A673 (cell line): ENCODE data around the gene SLC7A6. TPM values are rescaled to one million over a fixed set of nuclear protein-coding genes. Genes with fewer than 3 reads are reported as not detected.

Experiments used
- BruUV-seq: library from RNA; stranded (reverse); fragments of 400-500 nt; replicated peaks from 2 replicates; lab custom pipeline; 2021; lab: Mats Ljungman, UMichigan
- CTCF ChIA-PET: fragments of 300-600 bp; sonication (Branson Sonifier 250); formaldehyde crosslinking; loops from one replicate; lab custom pipeline; 2022; ENCODE audit warnings: antibody characterized with exemption; lab: Charles Lee
- POLR2A ChIA-PET: fragments of 300-600 bp; sonication (Branson Sonifier 250); formaldehyde crosslinking; loops from one replicate; lab custom pipeline; 2022; ENCODE audit warnings: antibody characterized with exemption; ENCODE audit not compliant: low non-redundant PET; lab: Charles Lee
- DNase-seq: peaks from one replicate; pipeline ENCODE4 v3.0.0-alpha.2; 2015; ENCODE audit warnings: low spot score
- H3K27ac ChIP-seq: fragments of 200-600 bp; sonication (generic); 2 replicates; pipeline ENCODE4 v1.5.1; 2016; ENCODE audit warnings: mixed run types, low read depth, mild to moderate bottlenecking, mixed read lengths, antibody characterized with exemption, low read length; ENCODE audit not compliant: poor library complexity, severe bottlenecking
- H3K27me3 ChIP-seq: fragments of 200-600 bp; sonication (generic); replicated peaks from 2 replicates; pipeline ENCODE4 v1.6.1; 2017; ENCODE audit warnings: mixed run types, low read depth, mild to moderate bottlenecking, mixed read lengths, antibody characterized with exemption, low read length; ENCODE audit not compliant: insufficient read depth, poor library complexity
- H3K36me3 ChIP-seq: fragments of 200-600 bp; sonication (generic); 2 replicates; pipeline ENCODE4 v1.6.1; 2016; ENCODE audit warnings: mixed run types, mild to moderate bottlenecking, mixed read lengths, antibody characterized with exemption, low read length; ENCODE audit not compliant: insufficient read depth, poor library complexity, severe bottlenecking
- H3K4me1 ChIP-seq: fragments of 200-600 bp; sonication (generic); 2 replicates; pipeline ENCODE4 v1.6.1; 2017; ENCODE audit warnings: mixed run types, mild to moderate bottlenecking, mixed read lengths, antibody characterized with exemption, low read length; ENCODE audit not compliant: insufficient read depth, poor library complexity, severe bottlenecking
- H3K4me3 ChIP-seq: fragments of 200-600 bp; sonication (generic); 2 replicates; pipeline ENCODE4 v1.5.1; 2016; ENCODE audit warnings: low read depth, mixed run types, mild to moderate bottlenecking, mixed read lengths, low read length; ENCODE audit not compliant: poor library complexity, severe bottlenecking
- H3K9me3 ChIP-seq: fragments of 200-600 bp; sonication (generic); 2 replicates; pipeline ENCODE4 v1.6.1; 2016; ENCODE audit warnings: mixed run types, low read depth, mild to moderate bottlenecking, mixed read lengths, antibody characterized with exemption, low read length; ENCODE audit not compliant: poor library complexity, severe bottlenecking
- EZH2 ChIP-seq: fragments of 200-600 bp; sonication (generic); IDR thresholded peaks from 2 replicates; pipeline ENCODE4 v1.6.1; 2017; ENCODE audit warnings: borderline replicate concordance, low read depth, mild to moderate bottlenecking, mixed read lengths, antibody characterized with exemption, low read length; ENCODE audit not compliant: poor library complexity, severe bottlenecking
- intact Hi-C: fragments of 100-400 bp; cut with micrococcal nuclease; formaldehyde crosslinking; loops from one replicate; pipeline ENCODE4 v1.10.0; 2022; ENCODE audit not compliant: unreplicated experiment
- total RNA-seq: library from RNA; stranded (reverse); gene quantifications from 2 replicates; pipeline ENCODE4 v1.2.3, GENCODE V29; 2021
- TF ChIP-seq, protein P1 (sequence below): fragments of 300-800, 200-600 bp; sonication (generic); conservative IDR thresholded peaks from 2 replicates; pipeline ENCODE4 v1.5.1; 2017; ENCODE audit warnings: low read depth, mild to moderate bottlenecking, antibody characterized with exemption, low read length, moderate library complexity, mixed read lengths

Gene SLC7A6
- total RNA-seq, 1 experiment from 2014 or later: 58.7 TPM

DNA sequence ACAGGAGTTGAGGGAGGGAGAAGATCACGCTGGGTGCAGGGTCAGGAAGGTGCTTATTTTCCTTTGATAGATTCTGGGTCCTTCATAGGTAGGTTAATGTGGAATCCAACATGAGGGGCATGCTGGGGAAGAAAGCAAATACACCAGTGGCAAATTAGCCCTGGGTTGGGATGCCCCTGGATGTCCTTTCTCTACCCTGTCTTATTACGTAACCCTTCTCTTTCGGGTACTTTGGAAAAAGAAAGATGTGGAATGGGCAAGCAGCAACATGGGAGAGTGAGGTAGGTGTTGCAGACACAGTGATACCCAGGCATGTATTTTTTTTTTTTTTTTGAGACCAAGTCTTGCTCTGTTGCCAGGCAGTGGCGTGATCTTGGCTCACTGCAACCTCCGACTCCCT lies 9.1 kb downstream of the SLC7A6 start:
- DNase-seq: no peak
- intact Hi-C loops: no loop called here
- Histone ChIP-seq H3K27me3 (no peaks in the 10 kb centered on the region), H3K36me3 (peaks cover 4% of the 10 kb centered on the region), H3K4me3 (no peak overlapping the region), H3K4me1 (no peaks in the 10 kb centered on the region), H3K27ac (no peak overlapping the region), H3K9me3 (no peaks in the 10 kb centered on the region)
- POLR2A ChIA-PET: no interaction called here
- CTCF ChIA-PET: no interaction called here
- no TSS peak for BruUV-seq
- TF ChIP-seq, protein P1, sequence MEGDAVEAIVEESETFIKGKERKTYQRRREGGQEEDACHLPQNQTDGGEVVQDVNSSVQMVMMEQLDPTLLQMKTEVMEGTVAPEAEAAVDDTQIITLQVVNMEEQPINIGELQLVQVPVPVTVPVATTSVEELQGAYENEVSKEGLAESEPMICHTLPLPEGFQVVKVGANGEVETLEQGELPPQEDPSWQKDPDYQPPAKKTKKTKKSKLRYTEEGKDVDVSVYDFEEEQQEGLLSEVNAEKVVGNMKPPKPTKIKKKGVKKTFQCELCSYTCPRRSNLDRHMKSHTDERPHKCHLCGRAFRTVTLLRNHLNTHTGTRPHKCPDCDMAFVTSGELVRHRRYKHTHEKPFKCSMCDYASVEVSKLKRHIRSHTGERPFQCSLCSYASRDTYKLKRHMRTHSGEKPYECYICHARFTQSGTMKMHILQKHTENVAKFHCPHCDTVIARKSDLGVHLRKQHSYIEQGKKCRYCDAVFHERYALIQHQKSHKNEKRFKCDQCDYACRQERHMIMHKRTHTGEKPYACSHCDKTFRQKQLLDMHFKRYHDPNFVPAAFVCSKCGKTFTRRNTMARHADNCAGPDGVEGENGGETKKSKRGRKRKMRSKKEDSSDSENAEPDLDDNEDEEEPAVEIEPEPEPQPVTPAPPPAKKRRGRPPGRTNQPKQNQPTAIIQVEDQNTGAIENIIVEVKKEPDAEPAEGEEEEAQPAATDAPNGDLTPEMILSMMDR: no peak
- TF ChIP-seq EZH2: no peak

DNA sequence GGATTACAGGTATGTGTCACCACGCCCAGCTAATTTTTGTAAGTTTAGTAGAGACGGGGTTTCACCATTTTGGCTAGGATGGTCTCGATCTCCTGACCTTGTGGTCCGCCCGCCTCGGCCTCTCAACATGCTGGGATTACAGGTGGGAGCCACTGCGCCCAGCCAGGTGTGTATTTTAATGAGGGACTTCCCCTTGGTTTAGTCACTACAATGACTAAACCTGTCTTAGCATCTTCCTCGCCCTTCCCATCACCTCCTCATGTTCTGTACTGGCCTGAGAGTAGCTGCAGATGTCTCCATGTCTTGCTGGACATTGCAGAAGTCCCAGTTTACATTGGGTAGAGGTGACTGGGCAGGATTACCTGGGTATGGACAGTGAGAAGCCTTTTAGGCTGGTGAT lies 9.6 kb downstream of the SLC7A6 start:
- H3K9me3 ChIP-seq: no peaks in the 10 kb centered on the region
- H3K27me3 ChIP-seq: no peaks in the 10 kb centered on the region
- H3K4me1 ChIP-seq: no peaks in the 10 kb centered on the region
- BruUV-seq: no TSS peak
- no peak for DNase-seq
- H3K36me3 ChIP-seq: peaks cover 4% of the 10 kb centered on the region
- intact Hi-C loops: no loop called here
- ChIA-PET CTCF (no interaction called here), POLR2A (no interaction called here)
- no peak overlapping the region for H3K27ac ChIP-seq
- H3K4me3 ChIP-seq: no peak overlapping the region
- TF ChIP-seq, protein P1: no peak
- no peak for TF ChIP-seq EZH2

DNA sequence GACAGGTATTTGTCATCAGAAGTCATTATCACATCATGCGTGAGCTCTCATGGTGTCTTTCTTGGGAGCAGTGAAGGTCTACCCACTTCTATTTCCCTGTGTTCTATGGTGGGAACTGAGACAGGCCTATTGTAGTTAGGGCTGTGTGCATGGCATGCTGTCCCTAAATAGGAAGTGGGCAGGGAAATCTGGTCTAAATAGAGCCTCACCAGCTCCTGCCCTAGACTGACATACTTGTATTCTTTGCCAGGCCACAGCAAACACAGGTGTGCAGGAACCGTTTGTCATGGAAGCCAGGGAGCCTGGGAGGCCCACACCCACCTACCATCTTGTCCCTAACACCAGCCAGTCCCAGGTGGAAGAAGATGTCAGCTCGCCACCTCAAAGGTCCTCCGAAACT lies 10.1 kb downstream of the SLC7A6 start:
- Histone ChIP-seq H3K9me3 (no peaks in the 10 kb centered on the region), H3K27me3 (no peaks in the 10 kb centered on the region), H3K4me1 (no peaks in the 10 kb centered on the region), H3K36me3 (peaks cover 4% of the 10 kb centered on the region), H3K4me3 (no peak overlapping the region), H3K27ac (no peak overlapping the region)
- no peak for DNase-seq
- POLR2A ChIA-PET: no interaction called here
- CTCF ChIA-PET: no interaction called here
- TF ChIP-seq, protein P1: no peak
- TF ChIP-seq EZH2: no peak
- no TSS peak for BruUV-seq
- intact Hi-C loops: no loop called here
